Right lobe of liver (tissue), 4 donors: ENCODE measurements around the gene YJEFN3.

Experiments
- POLR2A ChIP-seq: fragments of 450-650 bp; IDR thresholded peaks from one replicate; pipeline ENCODE4 v1.6.1; 2017; ENCODE audit warnings: antibody characterized with exemption, mild to moderate bottlenecking
- TF ChIP-seq, protein P1 (sequence below), 4 donors: fragments of 200-600 bp in 3 of 4; fragments of 450-650 bp in 1 of 4; IDR thresholded peaks; one replicate each; pipeline versions ENCODE4 v1.5.1 to v1.8.0; 2016 to 2022; ENCODE audit warnings: antibody characterized with exemption in 4 of 4, mild to moderate bottlenecking in 2 of 4
- donor health status: DM: no; HTN: no; CAD: no.
- donor health status: DM: no; HTN: no; CAD: no.
- donor health status: DM: no; HTN: yes; CAD: no.

DNA sequence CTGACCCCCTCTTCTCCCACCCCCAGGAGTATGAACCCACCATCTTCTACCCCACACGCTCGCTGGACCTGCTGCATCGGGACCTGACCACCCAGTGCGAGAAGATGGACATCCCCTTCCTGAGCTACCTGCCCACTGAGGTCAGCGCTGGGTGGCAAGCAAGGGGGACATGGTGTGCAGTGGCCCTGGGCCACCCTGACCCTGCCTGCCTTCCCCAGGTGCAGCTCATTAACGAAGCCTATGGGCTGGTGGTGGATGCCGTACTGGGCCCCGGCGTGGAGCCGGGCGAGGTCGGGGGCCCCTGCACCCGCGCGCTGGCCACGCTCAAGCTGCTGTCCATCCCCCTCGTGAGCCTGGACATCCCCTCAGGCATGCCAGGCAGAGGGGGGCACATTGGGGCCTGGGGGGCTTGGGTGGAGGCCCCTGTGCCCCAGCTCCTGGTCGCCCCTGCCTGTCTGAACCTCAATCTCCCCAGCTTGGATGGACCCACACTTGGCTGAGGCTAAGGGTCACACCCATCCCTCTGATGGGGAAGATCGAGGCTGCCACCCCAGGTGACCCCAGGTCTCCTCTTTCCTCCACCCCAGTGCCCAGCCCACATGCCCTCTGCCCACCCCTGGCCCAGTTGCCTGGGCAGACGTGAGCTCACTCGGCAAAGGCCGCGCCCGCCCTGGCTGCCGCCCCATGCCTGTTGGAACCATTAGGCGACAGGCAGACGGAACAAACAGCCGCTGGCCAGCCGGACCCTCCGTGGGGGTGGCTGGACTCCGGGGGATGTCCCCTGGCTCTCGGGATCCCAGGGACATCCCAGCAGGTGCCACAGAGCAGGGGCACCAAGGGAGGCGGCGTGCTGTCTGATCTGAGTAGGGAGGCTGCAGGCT lies 6.8 kb downstream of the YJEFN3 start:
- TF ChIP-seq, protein P1, sequence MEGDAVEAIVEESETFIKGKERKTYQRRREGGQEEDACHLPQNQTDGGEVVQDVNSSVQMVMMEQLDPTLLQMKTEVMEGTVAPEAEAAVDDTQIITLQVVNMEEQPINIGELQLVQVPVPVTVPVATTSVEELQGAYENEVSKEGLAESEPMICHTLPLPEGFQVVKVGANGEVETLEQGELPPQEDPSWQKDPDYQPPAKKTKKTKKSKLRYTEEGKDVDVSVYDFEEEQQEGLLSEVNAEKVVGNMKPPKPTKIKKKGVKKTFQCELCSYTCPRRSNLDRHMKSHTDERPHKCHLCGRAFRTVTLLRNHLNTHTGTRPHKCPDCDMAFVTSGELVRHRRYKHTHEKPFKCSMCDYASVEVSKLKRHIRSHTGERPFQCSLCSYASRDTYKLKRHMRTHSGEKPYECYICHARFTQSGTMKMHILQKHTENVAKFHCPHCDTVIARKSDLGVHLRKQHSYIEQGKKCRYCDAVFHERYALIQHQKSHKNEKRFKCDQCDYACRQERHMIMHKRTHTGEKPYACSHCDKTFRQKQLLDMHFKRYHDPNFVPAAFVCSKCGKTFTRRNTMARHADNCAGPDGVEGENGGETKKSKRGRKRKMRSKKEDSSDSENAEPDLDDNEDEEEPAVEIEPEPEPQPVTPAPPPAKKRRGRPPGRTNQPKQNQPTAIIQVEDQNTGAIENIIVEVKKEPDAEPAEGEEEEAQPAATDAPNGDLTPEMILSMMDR (IDR thresholded peaks at IDR 0.05), result no peak
- TF ChIP-seq POLR2A, result no peak
